CD4-positive, alpha-beta T cell treated with Interleukin-2 at 100 ng/mL for 4 hours (primary cell): Measurements from ENCODE around the gene PPP2R3B.

Source experiments
- DNase-seq: peaks from one replicate; pipeline ENCODE4 v3.0.0-alpha.2; 2020; ENCODE audit warnings: low spot score

Gene PPP2R3B

DNA sequence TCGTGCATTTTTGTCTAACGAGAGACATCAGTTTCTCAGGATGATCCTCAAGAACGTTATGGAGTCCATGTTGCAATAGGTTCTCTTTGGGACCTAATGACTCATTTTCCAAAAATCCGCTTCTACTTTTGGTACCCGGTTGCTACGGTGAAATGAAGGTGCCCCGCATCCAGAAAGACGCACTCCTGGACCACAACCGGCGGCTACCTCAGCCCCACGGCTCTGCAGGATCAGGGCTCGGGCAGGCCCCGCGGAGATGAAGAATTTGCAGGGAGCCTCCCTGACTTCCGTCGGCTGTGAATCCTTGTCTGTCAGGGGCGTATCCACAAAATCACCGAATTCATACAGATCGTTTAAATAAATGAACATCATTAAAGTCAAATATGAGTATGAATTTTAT is 83.7 kb downstream of the PPP2R3B start:
- DNase-seq = no peak

DNA sequence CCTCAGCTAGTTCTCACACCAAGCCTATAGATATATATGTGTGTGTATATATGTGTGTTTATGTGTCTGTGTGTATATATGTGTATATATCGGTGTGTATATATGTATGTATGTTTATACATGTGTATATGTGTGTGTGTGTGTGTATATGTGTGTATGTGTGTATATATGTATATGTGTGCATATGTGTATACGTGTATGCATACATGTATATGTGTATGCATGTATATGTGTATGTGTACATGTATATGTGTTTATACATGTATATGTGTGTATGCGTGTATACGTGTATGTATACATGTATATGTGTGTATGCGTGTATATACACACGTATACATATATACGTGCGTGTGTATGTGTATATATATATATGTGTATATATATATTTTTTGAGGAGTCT is 86.4 kb downstream of the PPP2R3B start:
- no peak for DNase-seq

DNA sequence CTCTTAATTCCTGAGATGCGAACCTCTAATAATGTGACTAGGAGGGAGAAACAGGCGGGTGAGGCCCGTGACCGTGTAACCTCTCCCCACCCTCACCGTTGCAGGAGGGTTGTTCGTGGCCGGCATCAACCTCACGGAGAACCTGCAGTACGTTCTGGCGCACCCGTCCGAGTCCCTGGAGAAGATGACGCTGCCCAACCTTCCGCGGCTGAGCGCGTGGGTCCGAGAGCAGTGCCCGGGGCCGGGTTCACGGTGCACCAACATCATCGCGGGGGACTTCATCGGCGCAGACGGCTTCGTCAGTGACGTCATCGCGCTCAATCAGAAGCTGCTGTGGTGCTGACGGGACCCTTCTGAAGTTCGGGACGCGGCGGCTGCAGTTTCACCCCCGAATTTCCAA is 87.7 kb downstream of the PPP2R3B start:
- DNase-seq = no peak

DNA sequence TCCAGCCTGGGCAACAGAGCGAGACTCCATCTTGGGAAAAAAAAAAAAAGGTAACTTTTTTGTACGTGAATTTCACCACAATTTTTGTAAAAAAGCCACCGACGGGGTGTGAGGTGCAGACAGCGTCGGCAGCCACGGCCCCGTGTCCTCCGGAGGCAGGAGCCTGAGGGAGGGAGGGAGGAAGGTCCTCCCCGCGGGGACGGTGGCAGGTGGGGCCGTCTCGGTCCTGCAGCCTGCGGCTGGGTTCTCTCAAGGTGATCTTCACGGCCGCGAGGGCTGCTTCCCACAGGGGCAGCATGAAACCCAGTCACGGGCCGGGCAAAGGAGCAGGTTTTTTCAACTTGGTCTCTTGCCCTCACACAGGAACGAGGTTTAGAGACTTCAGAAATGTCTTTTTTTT is 91.6 kb downstream of the PPP2R3B start:
- no peak for DNase-seq

DNA sequence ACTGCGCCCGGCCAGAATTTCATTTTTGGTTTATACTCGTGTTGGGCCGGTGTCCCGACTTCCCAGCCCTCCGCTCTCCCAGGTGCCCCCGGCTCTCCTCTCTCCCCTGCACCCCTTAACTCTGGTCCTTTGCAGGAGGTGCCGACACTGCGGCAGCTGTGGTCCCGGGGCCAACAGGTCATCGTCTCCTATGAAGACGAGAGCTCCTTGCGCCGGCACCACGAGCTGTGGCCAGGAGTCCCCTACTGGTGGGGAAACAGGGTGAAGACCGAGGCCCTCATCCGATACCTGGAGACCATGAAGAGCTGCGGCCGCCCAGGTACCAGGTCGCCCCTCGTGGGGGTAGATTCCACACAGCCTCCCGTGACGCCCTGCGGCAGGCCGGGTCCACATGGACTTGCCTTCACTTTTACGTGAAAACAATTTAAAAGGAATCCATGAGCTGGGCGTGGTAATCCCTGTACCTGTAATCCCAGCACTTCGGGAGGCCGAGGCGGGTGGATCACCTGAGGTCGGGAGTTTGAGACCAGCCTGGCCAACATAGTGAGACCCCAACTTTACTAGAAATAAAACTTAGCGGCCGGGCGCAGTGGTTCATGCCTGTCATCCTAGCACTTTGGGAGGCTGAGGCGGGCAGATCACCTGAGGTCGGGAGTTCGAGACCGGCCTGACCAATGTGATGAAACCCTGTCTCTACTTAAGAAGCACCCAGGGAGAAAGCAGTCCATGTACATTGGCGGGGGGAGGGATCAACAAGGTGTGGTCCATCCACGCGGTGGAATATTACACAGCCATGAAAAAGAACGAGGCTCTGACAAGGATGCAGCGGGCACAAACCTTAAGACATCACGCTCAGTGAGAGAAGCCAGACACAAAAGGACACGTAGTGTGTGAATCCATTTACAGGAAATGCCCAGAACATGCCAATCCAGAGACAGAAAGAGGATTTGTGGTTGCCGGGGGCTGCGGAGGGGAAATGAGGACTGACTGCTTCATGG is 93.5 kb downstream of the PPP2R3B start:
- DNase-seq = no peak

DNA sequence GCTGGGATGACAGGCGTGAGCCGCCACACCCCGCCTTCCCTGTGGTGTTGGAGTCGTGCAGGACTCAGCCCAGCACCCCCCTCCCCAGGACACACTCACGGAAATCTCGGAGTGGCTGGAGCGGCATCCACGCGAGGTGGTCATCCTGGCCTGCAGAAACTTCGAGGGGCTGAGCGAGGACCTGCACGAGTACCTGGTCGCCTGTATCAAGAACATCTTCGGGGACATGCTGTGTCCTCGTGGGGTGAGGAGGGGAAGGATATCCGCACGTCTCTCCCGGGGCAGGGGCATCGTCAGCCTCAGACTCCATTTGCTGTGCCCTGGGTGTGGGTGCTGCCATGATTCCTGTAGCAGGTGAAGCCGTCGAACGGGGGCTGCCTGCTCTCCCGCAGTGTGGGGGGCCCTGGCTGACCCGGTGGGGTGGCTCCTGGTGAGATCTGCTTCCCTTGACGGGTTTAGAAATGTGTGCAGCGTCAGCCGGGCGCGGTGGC is 95.3 kb downstream of the PPP2R3B start:
- no peak for DNase-seq

DNA sequence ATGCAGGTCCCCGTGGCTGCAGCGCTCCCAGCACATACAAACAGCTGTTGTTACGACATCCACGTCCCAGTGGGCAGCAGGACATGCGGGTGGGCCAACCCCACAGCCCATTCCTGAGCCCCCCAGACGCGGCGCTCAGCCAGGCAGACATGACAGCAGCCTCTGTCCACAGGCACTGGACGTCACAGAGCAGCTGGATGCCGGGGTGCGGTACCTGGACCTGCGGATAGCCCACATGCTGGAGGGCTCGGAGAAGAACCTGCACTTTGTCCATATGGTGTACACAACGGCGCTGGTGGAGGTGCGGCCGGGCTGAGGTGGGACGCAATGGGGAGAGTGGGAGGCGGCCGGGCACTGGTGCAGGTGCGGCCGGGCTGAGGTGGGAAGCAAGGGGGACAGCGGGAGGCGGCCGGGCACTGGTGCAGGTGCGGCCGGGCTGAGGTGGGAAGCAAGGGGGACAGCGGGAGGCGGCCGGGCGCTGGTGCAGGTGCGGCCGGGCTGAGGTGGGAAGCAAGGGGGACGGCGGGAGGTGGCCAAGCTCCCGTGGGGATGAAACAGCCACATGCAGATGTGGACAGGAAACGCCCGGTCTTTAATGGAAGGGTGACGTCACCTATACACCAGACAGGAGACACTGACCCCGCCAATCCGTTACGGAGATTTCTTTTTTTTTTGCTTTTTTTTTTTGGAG is 96.1 kb downstream of the PPP2R3B start:
- DNase-seq = no peak

DNA sequence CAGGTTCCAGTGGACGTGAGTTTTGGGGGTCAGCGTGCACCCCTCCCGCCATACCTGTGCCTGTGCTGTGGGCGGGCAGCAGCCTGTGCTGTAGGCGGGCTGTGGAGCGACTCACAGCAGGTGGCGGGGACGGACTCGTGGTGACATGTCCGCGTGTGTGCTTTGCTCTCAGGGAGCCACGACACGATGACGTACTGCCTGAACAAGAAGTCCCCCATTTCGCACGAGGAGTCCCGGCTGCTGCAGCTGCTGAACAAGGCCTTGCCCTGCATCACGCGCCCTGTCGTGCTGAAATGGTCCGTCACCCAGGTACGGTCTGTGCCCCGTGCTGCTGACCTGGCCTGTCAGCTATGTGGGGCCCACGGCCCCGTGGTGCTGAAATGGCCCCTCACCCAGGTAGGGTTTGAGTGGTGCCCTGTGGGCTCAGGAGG is 98.1 kb downstream of the PPP2R3B start:
- no peak for DNase-seq

DNA sequence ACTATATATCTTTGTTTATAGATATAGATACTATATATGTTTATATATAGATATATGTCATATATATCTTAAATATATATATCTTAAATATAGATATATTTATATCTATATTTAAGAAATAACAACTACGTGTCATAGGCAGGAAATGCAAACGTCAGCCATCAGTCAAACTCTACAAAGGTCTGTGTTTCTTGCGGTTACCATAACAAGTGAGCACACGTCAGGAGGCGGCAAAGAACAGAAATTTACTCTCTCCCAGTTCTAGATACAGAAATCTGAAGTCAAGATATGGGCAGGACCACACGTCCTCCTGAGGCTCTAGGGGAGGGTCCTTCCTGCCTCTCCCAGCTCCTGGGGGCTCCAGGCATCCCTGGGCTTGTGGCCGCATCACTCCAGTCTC is 99.0 kb downstream of the PPP2R3B start:
- no peak for DNase-seq

DNA sequence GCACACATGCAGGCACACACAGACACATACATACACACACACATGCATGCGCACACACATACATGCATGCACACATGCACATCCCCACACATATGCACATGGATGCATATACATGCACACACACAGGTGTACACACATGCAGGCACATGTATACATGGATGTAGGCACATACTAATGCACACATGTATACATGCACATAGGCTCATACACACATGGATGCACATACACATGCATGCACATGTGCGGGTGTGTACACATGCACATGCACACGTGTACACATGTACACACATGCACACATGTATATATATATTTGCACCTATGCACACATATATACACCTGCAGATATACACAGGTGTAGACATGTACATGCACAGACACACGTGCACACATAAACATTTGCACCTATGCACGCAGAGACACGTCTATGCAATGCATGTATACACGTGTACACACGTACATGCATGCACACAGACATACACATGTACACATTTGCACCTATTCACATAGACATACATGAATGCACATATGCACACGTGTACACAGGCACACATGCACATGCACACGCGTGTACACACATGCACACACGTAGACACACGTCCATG is 101.5 kb downstream of the PPP2R3B start:
- no peak for DNase-seq
